ENCODE measurements around the gene DNAH11. TPM values are rescaled to one million over a fixed set of nuclear protein-coding genes. Genes with fewer than 3 reads are reported as not detected.

The DNAH11 gene
- total and polyA plus RNA-seq, 2 of the 8 experiments (the other 6 are each of a cell fraction or from before 2014, with no cell fraction given), result 1.8 to 4.9 TPM

- TF ChIP-seq NRF1 (IDR thresholded peaks at IDR 0.05; ENCODE audit: low read depth, low read length) (no peak), TCF12 (IDR thresholded peaks at IDR 0.05; ENCODE audit: low read depth, low read length) (no peak), SIRT6 (IDR thresholded peaks at IDR 0.05; ENCODE audit: low read length) (no peak), USF2 (IDR thresholded peaks at IDR 0.05; ENCODE audit: low read length) (no peak), CREB1 (IDR thresholded peaks at IDR 0.05) (no peak)
Measured at GRCh38 chr7:21866731-21867130, 323.9 kb downstream of the DNAH11 start (continued).
